GM19035 (cell line): ENCODE data around the gene CITED4.
"Not testable (repeated sequence)": the region's sequence is repeated elsewhere in the genome, so short reads cannot be mapped to it uniquely, and the experiment has no call there.

ENCODE experiments used
- ATAC-seq: cut with Tn5 transposase; IDR thresholded peaks from one replicate; pipeline ENCODE4 v1.9.1; 2021; ENCODE audit not compliant: unreplicated experiment

Gene CITED4

DNA sequence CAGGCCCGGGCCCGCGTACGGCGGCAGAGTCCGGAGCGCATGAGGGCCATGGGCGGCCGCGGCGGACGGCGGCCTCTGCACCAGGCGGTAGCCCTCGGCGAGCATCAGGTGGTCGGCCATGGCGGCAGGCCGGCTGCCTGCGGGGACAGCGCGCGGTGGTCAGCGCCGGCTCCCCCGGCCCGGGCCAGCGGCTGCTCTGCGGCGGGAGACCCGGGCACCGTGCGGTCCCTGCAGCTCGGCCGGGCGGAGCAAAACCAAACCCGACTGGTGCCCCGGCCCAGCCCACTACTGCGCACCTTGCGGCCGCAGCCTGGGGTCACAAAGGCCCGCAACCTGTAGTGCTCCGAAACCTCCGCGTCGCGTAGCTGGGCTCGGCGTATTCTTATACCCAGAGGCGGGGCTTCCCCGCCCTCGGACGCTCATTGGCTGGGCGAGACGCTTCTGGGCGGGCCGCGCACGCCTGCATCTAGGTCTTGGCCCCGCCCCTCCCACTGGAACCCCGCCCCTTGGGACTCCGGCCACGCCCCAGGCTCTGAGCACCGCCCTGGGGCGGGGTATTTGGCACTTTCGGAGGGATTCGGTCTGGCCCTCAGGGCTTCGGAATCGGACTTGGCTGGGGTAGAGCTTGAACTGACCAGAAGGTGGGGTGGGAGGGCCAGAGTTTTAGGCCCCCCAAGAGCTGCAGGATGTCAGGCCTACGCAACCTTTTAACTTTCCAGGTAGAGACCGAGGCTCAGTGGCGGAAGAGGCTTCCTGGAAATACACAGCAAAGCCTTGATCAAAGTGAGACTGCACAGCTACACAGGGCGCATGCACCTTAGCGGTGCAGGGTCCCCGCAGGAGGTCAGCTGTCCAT is at the start of gene CITED4:
Gene CITED4 (minus strand): TSS at position 356 of the 856 bp plus-strand sequence. CDS start 236 bp downstream, at position 120.
- ATAC-seq: peak; percentile 95

DNA sequence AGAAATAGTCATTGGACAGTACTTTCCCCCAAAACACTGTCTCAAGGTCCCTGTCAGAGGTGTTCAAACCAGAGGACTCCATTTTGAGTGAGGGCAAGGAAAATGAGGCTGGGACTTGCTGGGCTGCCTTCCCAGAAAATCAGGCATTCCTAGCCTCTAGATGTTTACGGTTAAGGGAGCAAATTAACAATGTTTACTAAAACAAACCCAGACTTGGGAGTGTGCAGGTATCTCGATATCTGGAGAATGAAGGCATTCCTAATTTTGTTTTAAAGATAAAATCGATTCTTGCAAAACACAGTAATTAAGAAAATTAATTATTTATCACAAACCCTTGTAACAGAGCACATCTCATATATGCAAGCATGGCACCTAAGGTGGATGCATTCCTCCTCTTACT is 48.9 kb upstream of the CITED4 start:
- no peak for ATAC-seq

- no peak for ATAC-seq
These were observed 47.1 kb upstream of the CITED4 start for GRCh38 chr1:40909281-40909680.

- ATAC-seq: no peak
These were observed 46.2 kb upstream of the CITED4 start for GRCh38 chr1:40908350-40908749.

GRCh38 chr1:40907899-40908298 is 45.7 kb upstream of the CITED4 start:
- no peak for ATAC-seq

DNA sequence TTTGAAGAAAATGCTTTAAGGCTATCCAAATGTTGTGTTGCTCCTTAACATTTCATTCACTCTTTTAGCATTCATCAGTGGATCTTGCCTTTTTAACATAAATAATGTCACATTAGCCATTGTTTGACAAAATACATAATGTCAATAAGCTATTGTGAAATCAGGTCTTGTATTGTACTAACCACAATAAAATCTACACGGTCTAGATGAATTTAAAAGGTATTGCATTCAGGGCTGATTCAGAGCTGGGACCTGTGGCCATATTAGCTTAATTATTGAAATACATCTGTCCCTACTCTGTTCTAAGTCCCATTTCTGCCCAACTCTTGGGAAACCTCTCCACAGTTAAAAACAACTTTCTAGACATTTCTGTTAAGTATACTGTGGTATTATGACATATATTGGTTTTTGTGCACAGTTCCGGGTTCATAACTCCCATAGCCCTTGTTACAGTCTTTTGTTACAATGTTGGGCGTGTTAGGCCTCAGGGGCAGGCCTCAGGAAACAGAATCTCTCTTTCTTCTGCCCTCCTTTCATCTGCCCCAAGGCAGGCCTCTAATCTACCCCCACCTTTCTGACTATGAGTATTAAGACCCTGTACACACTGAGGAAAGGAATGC is 44.7 kb upstream of the CITED4 start:
- no peak for ATAC-seq

- no peak for ATAC-seq
These were observed 42.9 kb upstream of the CITED4 start for GRCh38 chr1:40905061-40905460.

GRCh38 chr1:40903106-40903505 is 40.9 kb upstream of the CITED4 start:
- no peak for ATAC-seq

DNA sequence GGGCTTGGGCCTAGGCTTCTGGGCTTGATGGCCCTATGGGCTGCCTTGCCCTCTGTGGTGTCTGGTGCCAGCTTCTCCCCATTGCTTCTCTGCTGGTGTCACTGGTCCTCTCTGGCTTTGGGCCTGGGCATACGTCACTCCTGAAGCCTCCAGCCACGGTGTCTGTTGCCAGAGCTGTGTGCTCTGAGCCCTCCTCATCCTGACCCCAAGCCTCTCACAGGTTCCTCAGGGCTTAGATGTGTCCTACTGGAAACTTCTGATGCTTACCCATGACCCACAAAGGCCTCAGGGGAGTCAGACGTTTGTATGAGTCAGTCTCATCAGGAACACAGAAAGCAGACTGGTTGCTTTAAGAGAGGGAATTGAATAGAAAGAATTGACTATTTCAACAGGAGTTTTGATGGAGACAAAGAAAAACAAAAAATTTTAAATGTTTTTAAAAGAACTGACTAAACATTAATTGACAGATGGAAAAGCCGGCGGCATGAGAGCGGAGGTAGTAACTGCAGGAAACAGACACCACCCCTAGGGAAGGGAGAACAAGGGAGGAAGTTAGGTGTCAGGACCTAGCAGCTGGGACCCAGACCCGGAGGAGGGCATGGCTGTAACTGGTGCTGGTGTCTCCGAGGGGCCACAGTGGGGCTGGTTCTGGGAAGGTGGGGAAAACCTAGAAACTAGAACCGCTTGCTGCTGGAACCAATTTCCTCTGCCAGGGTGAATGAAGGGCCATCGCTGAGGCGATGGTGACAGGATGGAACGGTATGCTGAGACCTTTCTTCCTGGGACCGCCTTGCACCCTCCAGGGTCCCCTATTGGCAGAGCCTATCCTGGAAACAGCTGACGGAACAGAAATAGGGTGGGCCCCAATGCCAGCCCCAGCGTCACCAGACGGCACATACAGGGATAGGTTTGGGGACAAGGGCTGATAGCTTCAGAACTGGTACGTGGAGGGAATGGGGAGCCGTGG is 40.0 kb upstream of the CITED4 start:
- no peak for ATAC-seq

GRCh38 chr1:40899230-40899870 is 37.2 kb upstream of the CITED4 start:
- ATAC-seq: no peak

DNA sequence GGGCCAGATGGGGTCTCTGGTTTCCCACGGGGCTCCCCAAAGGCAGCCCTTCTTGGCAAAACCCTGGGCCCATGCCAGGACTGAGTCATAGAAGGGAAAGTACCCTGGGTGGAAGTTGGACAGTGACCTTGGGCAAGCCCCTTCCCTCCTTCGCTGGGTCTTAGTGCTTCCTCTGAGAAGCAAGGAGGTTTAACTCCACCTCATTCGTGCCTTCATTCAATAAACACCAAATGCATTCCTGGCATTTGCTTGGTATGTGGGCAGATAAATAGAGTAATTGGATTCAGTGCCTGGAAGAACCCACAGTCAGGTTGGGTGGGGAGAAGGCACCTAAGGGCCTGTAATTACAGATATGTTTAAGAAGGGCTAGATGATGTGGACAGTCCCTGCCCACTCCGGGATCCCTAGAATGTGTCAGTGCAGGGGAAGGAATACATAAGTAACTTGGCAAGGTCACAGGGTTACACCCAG is 36.3 kb upstream of the CITED4 start:
- no peak for ATAC-seq

GRCh38 chr1:40897513-40897912 is 35.4 kb upstream of the CITED4 start:
- no peak for ATAC-seq

DNA sequence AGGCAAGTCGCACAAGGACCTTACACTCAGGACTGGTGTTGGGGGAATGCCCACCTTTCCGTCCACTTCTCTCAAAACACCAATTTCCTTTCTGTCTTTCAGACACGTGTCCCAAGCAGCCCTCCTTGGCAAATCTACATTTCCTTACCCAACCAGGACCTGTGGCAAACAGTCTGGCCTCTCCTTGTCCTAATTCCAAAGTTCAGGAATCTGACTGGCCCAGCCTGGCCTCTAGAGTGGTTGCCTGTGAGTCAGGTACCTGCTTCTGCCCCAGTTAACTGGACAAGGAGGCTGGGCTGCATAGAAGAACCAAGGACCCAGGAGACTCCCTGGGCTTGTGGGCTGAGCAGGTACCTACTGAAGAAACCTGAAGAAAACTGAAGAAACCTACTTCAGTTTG is 34.3 kb upstream of the CITED4 start:
- no peak for ATAC-seq

GRCh38 chr1:40895601-40896000 is 33.4 kb upstream of the CITED4 start:
- ATAC-seq: no peak

DNA sequence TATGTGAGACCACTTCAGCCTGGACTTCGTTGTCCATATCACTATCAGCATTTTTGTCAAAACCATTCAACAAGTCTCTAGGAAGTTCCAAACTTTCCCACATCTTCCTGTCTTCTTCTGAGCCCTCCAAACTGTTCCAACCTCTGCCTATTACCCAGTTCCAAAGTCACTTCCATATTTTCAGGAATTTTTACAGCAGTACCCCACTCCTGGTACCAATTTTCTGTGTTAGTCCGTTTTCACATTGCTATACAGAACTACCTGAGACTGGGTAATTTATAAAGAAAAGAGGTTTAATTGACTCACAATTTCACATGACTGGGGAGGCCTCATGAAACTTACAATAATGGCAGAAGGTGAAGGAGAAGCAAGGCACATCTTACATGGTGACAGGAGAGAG is 32.7 kb upstream of the CITED4 start:
- not testable (repeated sequence) for ATAC-seq

- no peak for ATAC-seq
These were observed 32.3 kb upstream of the CITED4 start for GRCh38 chr1:40894455-40894854.

DNA sequence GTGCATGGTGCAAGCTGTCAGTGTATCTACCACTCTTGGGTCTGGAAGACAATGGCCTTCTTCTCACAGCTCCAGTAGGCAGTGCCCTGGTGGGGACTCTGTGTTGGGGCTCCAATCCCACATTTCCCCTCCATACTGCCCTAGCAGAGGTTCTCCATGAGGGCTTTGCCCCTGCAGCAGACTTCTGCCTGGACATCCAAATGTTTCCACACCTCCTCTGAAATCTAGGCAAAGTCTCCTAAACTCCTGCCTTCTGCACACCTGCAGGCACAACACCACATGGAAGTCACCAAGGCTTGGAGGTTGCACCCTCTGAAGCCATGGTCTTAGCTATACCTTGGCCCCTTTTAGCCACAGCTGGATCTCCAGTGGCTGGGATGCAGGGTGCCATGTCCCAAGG is 31.8 kb upstream of the CITED4 start:
- ATAC-seq: no peak

DNA sequence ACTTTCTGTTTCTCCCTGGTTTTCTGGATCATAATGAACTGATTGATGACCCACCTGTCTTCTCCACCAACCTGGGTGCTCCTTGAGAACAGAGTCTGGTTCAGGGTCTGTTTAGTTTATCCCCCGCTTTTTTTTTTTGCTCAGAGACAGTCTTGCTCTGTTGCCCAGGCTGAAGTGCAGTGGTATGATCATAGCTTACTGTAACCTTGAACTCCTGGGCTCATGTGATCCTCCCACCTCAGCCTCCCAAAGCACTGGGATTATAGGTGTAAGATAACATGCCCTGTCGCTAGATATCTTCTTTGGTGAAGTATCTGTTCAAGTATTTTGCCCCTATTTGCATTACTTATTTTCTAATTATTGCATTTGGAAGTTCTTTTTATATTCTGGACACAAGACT is 30.2 kb upstream of the CITED4 start:
- no peak for ATAC-seq

GRCh38 chr1:40890771-40891170 is 28.6 kb upstream of the CITED4 start:
- no peak for ATAC-seq

DNA sequence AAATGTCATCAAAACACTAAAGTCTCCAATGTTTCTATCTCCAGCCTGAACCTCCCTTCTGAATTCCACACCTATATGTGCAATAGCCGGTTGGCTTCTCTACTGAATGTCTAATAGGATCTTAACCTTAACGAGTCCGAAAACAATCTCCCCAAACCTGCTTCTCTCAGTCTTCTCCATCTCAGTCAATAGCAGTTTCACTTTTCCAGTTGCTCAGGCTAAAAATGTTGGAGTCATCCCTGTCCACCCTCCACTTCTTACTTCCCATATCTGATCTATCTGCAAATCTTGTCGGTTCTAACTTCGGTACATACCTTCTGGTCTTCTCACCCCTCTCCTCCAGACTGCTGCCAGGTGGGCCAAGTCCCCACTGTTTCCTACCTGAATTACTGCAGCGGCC is 25.5 kb upstream of the CITED4 start:
- ATAC-seq: no peak

- no peak for ATAC-seq
These were observed 24.8 kb upstream of the CITED4 start for GRCh38 chr1:40887012-40887378.
